Loucy (cell line): Measurements from ENCODE around the gene KRT1.

ENCODE experiments used
- H2AFZ ChIP-seq: fragments of 200-600 bp; sonication (generic); 2 replicates; pipeline ENCODE4 v1.6.0; 2016; ENCODE audit warnings: antibody characterized with exemption, mild to moderate bottlenecking, low read length, moderate library complexity
- H3F3A ChIP-seq: fragments of 200-600 bp; 2 replicates; pipeline ENCODE4 v1.6.0; 2016; ENCODE audit warnings: antibody characterized with exemption, low read depth, mild to moderate bottlenecking
- H3K27me3 ChIP-seq: fragments of 200-600 bp; sonication (generic); 2 replicates; pipeline ENCODE4 v1.6.1; 2014; ENCODE audit warnings: low read length, mild to moderate bottlenecking; ENCODE audit not compliant: insufficient read depth, poor library complexity, severe bottlenecking
- H3K36me3 ChIP-seq: fragments of 200-600 bp; sonication (generic); 2 replicates; pipeline ENCODE4 v1.6.1; 2016; ENCODE audit warnings: low read length; ENCODE audit not compliant: insufficient read depth
- H3K4me1 ChIP-seq: fragments of 200-600 bp; sonication (generic); 2 replicates; pipeline ENCODE4 v1.5.1; 2014; ENCODE audit warnings: low read length, mild to moderate bottlenecking; ENCODE audit not compliant: insufficient read depth, poor library complexity, severe bottlenecking
- H3K4me2 ChIP-seq: fragments of 200-600 bp; sonication (generic); 2 replicates; pipeline ENCODE4 v1.6.0; 2014; ENCODE audit warnings: antibody characterized with exemption, low read length, low read depth, mild to moderate bottlenecking; ENCODE audit not compliant: poor library complexity, severe bottlenecking
- H3K4me3 ChIP-seq: fragments of 200-600 bp; sonication (generic); 2 replicates; pipeline ENCODE4 v1.5.1; 2014; ENCODE audit warnings: low read length, mild to moderate bottlenecking, mixed read lengths; ENCODE audit not compliant: poor library complexity, severe bottlenecking
- H3K79me2 ChIP-seq: fragments of 200-600 bp; sonication (generic); 2 replicates; pipeline ENCODE4 v1.6.1; 2014; ENCODE audit warnings: low read length; ENCODE audit not compliant: insufficient read depth
- H3K9ac ChIP-seq: fragments of 200-600 bp; sonication (generic); 2 replicates; pipeline ENCODE4 v1.6.0; 2014; ENCODE audit warnings: mild to moderate bottlenecking, low read depth, low read length, moderate library complexity; ENCODE audit not compliant: poor library complexity, severe bottlenecking
- H3K9me2 ChIP-seq: fragments of 200-600 bp; sonication (generic); replicated peaks from 2 replicates; pipeline ENCODE4 v1.6.1; 2016; ENCODE audit warnings: low read depth, low read length, mixed read lengths
- H3K9me3 ChIP-seq: fragments of 200-600 bp; sonication (generic); 2 replicates; pipeline ENCODE4 v1.6.1; 2014; ENCODE audit warnings: mild to moderate bottlenecking, antibody characterized with exemption, low read length, low read depth; ENCODE audit not compliant: insufficient read depth
- H4K20me1 ChIP-seq: fragments of 200-600 bp; sonication (generic); 2 replicates; pipeline ENCODE4 v1.6.0; 2014; ENCODE audit warnings: antibody characterized with exemption, low read length, mild to moderate bottlenecking; ENCODE audit not compliant: insufficient read depth, poor library complexity, severe bottlenecking
- EZH2phosphoT487 ChIP-seq: fragments of 200-600 bp; IDR thresholded peaks from 2 replicates; pipeline ENCODE4 v1.6.1; 2018; ENCODE audit warnings: antibody characterized with exemption, mild to moderate bottlenecking, moderate library complexity, borderline replicate concordance
- TF ChIP-seq, protein P1 (sequence below): fragments of 200-600 bp; sonication (generic); conservative IDR thresholded peaks from 2 replicates; pipeline ENCODE4 v1.5.1; 2014; ENCODE audit warnings: mild to moderate bottlenecking, antibody characterized with exemption, low read length

Gene KRT1

DNA sequence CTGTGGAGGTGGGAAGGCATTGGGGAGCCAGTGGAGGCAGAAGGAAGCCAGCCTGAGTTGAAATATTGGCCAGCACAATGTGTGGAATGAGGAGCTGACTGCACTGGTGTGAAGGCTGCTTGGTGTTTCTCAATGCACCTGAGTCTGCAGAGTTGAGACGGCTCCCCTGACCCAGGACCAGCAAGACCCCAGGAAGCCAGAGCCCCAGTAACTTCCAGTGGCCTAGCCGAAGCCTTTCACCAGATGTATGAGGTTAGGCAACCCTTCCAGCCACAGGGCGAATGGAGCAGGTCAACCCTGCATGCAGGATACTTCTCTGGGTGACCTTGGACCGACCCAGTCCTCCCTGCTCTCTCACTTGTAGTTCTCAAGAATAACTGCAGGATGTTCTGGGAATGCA, 48.9 kb downstream of the KRT1 start:
- no peak for TF ChIP-seq EZH2phosphoT487
- TF ChIP-seq, protein P1, sequence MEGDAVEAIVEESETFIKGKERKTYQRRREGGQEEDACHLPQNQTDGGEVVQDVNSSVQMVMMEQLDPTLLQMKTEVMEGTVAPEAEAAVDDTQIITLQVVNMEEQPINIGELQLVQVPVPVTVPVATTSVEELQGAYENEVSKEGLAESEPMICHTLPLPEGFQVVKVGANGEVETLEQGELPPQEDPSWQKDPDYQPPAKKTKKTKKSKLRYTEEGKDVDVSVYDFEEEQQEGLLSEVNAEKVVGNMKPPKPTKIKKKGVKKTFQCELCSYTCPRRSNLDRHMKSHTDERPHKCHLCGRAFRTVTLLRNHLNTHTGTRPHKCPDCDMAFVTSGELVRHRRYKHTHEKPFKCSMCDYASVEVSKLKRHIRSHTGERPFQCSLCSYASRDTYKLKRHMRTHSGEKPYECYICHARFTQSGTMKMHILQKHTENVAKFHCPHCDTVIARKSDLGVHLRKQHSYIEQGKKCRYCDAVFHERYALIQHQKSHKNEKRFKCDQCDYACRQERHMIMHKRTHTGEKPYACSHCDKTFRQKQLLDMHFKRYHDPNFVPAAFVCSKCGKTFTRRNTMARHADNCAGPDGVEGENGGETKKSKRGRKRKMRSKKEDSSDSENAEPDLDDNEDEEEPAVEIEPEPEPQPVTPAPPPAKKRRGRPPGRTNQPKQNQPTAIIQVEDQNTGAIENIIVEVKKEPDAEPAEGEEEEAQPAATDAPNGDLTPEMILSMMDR: no peak
- Histone ChIP-seq H3F3A (no peaks in the 10 kb centered on the region), H3K27me3 (no peaks in the 10 kb centered on the region), H3K9me3 (no peaks in the 10 kb centered on the region), H3K79me2 (no peaks in the 10 kb centered on the region), H3K36me3 (no peaks in the 10 kb centered on the region), H3K9ac (peak overlapping the region; percentile 18), H3K4me1 (peaks cover 83% of the 10 kb centered on the region), H4K20me1 (no peaks in the 10 kb centered on the region), H3K9me2 (no peaks in the 10 kb centered on the region), H3K4me3 (peak overlapping the region; percentile 61), H3K4me2 (peak overlapping the region; percentile 82), H2AFZ (no peak overlapping the region)

DNA sequence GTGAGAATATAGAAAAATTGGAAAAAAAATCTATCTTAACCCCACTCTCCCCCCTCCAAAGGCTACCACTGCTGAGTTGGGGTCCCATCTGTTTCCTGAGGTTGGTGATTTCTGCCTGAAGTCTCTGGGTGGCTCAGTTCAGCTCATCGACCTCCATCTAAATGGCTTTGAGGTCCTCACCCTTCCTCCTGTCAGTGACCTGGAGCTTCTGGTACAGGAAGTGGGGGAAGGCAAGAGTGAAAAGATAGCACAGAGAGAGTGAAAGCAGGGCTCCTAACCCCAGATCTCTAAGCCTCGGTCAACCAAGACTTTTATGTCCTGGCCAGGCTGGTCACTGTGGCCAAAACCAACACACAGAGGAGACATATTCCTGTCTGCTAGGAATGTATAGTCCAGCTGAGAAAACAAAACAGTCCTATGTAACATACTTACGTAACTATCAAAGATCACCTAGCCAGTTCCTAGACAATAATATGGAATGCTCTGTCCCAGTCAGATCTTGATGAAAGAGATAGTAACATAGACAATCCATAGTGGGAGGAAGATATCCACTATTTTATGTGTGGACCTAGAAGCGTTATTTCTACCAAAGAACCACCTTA, 49.5 kb downstream of the KRT1 start:
- Histone ChIP-seq H3K9me2 (no peaks in the 10 kb centered on the region), H4K20me1 (no peaks in the 10 kb centered on the region), H3K27me3 (no peaks in the 10 kb centered on the region), H3F3A (no peaks in the 10 kb centered on the region), H3K36me3 (no peaks in the 10 kb centered on the region), H3K9me3 (no peaks in the 10 kb centered on the region), H3K4me3 (peak overlapping the region; percentile 61), H3K4me1 (peaks cover 79% of the 10 kb centered on the region), H3K79me2 (no peaks in the 10 kb centered on the region), H2AFZ (0 out of 2 replicates have a peak overlapping the region, but pooled peaks have one; percentile 39), H3K9ac (peak overlapping the region; percentile 18), H3K4me2 (peak overlapping the region; percentile 82)
- no peak for TF ChIP-seq EZH2phosphoT487
- TF ChIP-seq, protein P1: no peak

DNA sequence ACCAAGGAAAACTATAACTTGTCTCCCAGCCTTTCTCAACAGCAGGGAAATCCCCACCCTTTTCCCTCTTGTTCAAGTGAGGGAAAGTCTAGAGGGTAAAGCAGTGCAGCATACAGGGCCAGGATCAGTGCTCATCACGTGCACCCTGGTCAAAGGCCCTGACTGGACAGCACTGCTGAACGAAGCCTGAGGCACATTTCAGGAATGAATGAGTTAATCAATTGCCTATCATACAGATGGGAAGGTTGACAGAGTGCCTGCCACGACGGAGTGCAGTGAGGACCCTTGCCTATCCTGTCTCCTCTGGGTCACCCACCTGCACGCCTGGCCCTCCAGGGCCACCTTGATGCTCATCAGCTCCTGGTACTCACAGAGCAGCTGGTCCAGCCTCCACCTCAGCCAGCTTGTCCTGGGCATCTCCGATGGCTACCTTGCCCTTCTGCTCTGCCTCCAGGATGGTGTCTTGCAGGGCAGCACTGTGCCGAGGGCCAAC, 50.2 kb downstream of the KRT1 start:
- H3K4me3 ChIP-seq: peak overlapping the region; percentile 61
- peak overlapping the region; percentile 18 for H3K9ac ChIP-seq
- H3K9me2 ChIP-seq: no peaks in the 10 kb centered on the region
- H3K36me3 ChIP-seq: no peaks in the 10 kb centered on the region
- H3F3A ChIP-seq: no peaks in the 10 kb centered on the region
- TF ChIP-seq EZH2phosphoT487: no peak
- TF ChIP-seq, protein P1: no peak
- peaks cover 79% of the 10 kb centered on the region for H3K4me1 ChIP-seq
- H3K27me3 ChIP-seq: no peaks in the 10 kb centered on the region
- no peak overlapping the region for H2AFZ ChIP-seq
- H3K4me2 ChIP-seq: peak overlapping the region; percentile 82
- H3K9me3 ChIP-seq: no peaks in the 10 kb centered on the region
- no peaks in the 10 kb centered on the region for H3K79me2 ChIP-seq
- H4K20me1 ChIP-seq: no peaks in the 10 kb centered on the region
